ENCODE measurements around the gene PRKCQ.

DNA sequence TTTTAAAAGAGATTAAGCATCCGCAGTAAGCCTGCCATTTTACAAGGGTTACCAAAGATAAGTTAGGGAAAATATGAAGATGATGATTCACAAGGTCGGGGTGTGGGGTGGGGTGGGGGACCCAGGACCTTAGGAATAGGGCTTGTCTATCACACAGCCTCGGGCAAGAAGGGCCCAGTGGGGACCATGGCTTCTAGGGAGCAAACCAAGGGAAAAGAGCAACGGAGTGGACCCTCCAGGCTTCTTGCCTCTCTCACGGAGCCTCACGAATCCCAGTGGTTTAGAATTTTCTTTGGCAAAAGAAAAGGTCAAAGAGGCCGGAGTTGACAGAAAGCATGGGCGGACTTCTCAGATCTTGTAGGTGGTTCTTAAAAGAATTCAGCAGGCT is 1.3 kb downstream of the PRKCQ start:
- TF ChIP-seq EZH2 (IDR thresholded peaks at IDR 0.05; ENCODE audit: borderline replicate concordance, low read depth, low read length, severe bottlenecking) (no peak), CTCF (IDR thresholded peaks at IDR 0.05; ENCODE audit: borderline replicate concordance, extremely low read depth, low read length, poor library complexity, severe bottlenecking) (no peak)
